T-helper 1 cell treated with Interleukin-12 subunit alpha and Interleukin-12 subunit beta and Interleukin-4 antibody, amounts not matched to agents 30 μg/mL and 1 μg/mL, for 36 hours (primary cell): ENCODE results near the gene CHST9.
"Not testable (repeated sequence)": the region's sequence is repeated elsewhere in the genome, so short reads cannot be mapped to it uniquely, and the experiment has no call there.

Experiments used
- H3K27ac Mint-ChIP-seq: one replicate; pipeline ENCODE4 v1.8.0; 2021; ENCODE audit warnings: mild to moderate bottlenecking, mixed read lengths
- H3K27me3 Mint-ChIP-seq: one replicate; pipeline ENCODE4 v1.8.0; 2021; ENCODE audit warnings: low read depth, mixed read lengths
- H3K36me3 Mint-ChIP-seq: one replicate; pipeline ENCODE4 v1.8.0; 2021; ENCODE audit warnings: low read depth, mixed read lengths
- H3K4me1 Mint-ChIP-seq: one replicate; pipeline ENCODE4 v1.8.0; 2021; ENCODE audit warnings: low read depth, mixed read lengths
- H3K4me3 Mint-ChIP-seq: one replicate; pipeline ENCODE4 v1.8.0; 2021; ENCODE audit warnings: mild to moderate bottlenecking, moderate library complexity, mixed read lengths
- H3K9me3 Mint-ChIP-seq: one replicate; pipeline ENCODE4 v1.8.0; 2021; ENCODE audit warnings: mixed read lengths

CHST9 gene

GRCh38 chr18:27093290-27093689, 91.8 kb downstream of the CHST9 start:
- H3K9me3 Mint-ChIP-seq, result peaks cover 24% of the 10 kb centered on the region
- not testable (repeated sequence) for H3K4me1 Mint-ChIP-seq, H3K36me3 Mint-ChIP-seq, H3K27me3 Mint-ChIP-seq, H3K4me3 Mint-ChIP-seq, H3K27ac Mint-ChIP-seq

DNA sequence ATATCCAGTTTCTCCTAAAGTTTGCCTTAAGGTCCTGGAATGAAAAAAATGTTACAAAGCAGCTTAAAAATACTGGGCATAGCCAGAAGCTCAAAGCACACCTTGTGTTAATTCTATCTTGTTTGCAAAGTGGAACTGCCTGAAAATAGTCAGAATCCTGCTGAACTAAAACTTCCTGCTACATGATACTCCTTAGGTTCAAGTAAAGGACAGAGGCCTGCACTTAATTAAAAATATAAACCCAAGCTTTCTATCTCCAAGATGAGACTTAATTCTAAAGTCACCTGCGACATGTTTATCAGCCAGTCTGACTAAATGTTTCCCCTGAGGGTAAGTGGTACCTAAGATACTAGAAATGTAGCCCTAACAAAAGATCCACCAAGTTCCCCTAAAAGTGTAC, 103.4 kb downstream of the CHST9 start:
- H3K4me1 Mint-ChIP-seq, result no peaks in the 10 kb centered on the region
- no peak overlapping the region for H3K4me3 Mint-ChIP-seq
- no peaks in the 10 kb centered on the region for H3K27me3 Mint-ChIP-seq
- peaks cover 1% of the 10 kb centered on the region for H3K9me3 Mint-ChIP-seq
- H3K27ac Mint-ChIP-seq, result no peak overlapping the region
- H3K36me3 Mint-ChIP-seq, result no peaks in the 10 kb centered on the region

GRCh38 chr18:27075828-27076227, 109.3 kb downstream of the CHST9 start:
- H3K27ac Mint-ChIP-seq, result no peak overlapping the region
- peaks cover 4% of the 10 kb centered on the region for H3K9me3 Mint-ChIP-seq
- H3K36me3 Mint-ChIP-seq, result no peaks in the 10 kb centered on the region
- H3K27me3 Mint-ChIP-seq, result no peaks in the 10 kb centered on the region
- no peaks in the 10 kb centered on the region for H3K4me1 Mint-ChIP-seq
- H3K4me3 Mint-ChIP-seq, result no peak overlapping the region

DNA sequence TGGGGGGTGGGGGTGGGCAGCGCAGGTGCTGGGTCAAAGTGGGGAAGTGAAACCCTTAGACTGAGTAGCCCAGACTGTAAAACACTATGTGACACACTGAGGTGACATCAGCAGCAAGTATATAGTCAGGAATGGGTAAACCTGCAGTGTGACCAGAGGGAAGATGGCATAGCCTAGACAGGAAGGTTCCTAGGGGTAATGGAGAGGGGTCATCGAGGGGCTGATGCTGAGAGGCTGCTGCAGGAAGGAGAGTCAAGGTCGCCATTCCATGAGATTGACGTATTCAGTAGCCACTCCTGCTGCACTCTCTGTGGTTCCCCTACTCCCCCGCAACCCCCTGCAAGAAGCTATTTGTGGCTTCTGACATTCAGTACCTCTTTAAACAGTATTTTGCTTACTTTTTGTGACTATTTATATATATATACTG, 111.7 kb downstream of the CHST9 start:
- Mint-ChIP-seq H3K9me3 (peaks cover 4% of the 10 kb centered on the region), H3K27ac (no peak overlapping the region), H3K4me3 (no peak overlapping the region), H3K4me1 (no peaks in the 10 kb centered on the region), H3K27me3 (no peaks in the 10 kb centered on the region), H3K36me3 (no peaks in the 10 kb centered on the region)

- H3K27me3 Mint-ChIP-seq, result no peaks in the 10 kb centered on the region
- no peaks in the 10 kb centered on the region for H3K4me1 Mint-ChIP-seq
- H3K4me3 Mint-ChIP-seq, result no peak overlapping the region
- no peaks in the 10 kb centered on the region for H3K9me3 Mint-ChIP-seq
- H3K36me3 Mint-ChIP-seq, result no peaks in the 10 kb centered on the region
- no peak overlapping the region for H3K27ac Mint-ChIP-seq
Measured at GRCh38 chr18:27064673-27065072, 120.4 kb downstream of the CHST9 start.

DNA sequence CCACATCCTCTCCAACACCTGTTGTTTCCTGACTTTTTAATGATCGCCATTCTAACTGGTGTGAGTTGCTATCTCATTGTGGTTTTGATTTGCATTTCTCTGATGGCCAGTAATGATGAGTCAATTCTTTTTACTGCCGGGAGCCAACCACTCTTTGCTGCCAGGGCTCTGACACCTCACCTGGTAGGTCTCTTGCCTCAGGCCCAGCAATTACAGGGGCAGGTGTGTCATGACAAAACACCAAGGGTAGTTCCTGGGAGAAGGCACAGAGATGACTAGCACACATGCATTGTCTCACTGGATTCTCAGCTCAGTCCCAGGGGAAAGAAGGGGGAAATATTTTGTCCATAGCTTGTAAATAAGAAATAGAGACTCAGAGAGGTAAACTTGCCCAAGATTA, 122.3 kb downstream of the CHST9 start:
- Mint-ChIP-seq H3K4me3 (no peak overlapping the region), H3K27ac (no peak overlapping the region), H3K27me3 (no peaks in the 10 kb centered on the region), H3K9me3 (no peaks in the 10 kb centered on the region), H3K4me1 (no peaks in the 10 kb centered on the region), H3K36me3 (no peaks in the 10 kb centered on the region)

- no peaks in the 10 kb centered on the region for H3K9me3 Mint-ChIP-seq
Measured at GRCh38 chr18:27061488-27062095, 123.5 kb downstream of the CHST9 start.

DNA sequence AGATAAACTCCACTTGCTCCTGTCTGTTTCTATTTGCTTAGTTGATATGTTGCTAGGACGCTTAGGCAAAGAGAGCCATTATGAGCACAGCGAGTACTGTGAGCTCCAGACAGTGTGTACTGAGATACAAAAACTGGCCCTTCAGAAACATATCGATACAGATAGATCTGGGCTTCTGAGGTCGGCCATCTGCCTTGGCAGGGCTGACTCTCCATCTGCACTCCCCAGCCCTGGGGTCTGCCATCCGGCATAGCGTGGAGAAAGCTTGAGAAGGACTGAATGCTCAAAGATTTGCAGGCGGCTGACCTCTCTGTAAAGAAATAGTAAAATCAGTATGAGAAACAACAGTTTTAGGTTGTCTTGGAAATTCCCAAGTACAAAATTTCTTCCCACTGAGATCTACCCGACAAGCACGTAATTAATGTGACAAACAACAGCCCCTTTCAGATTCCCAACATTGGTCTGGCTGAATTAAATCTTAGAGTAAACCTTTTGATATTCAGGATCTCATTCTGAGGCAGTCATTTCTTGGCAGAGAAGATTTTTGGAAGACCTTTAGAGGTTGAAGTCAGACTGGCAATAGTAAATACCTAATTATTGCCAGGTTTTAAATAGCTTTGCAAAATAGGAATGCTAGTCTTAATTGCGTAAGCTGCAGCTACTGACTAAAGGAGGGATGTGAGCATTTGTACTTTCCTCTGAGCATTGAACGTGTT, 127.4 kb downstream of the CHST9 start:
- no peak overlapping the region for H3K4me3 Mint-ChIP-seq
- H3K27ac Mint-ChIP-seq, result no peak overlapping the region
- no peaks in the 10 kb centered on the region for H3K36me3 Mint-ChIP-seq
- no peaks in the 10 kb centered on the region for H3K27me3 Mint-ChIP-seq
- no peaks in the 10 kb centered on the region for H3K9me3 Mint-ChIP-seq
- H3K4me1 Mint-ChIP-seq, result no peaks in the 10 kb centered on the region

More at GRCh38 chr18:27061488-27062095, 123.5 kb downstream of the CHST9 start:
- Mint-ChIP-seq H3K27ac (no peak overlapping the region), H3K4me3 (no peak overlapping the region), H3K27me3 (no peaks in the 10 kb centered on the region), H3K36me3 (no peaks in the 10 kb centered on the region), H3K4me1 (no peaks in the 10 kb centered on the region)

- H3K9me3 Mint-ChIP-seq, result no peaks in the 10 kb centered on the region
- H3K27ac Mint-ChIP-seq, result no peak overlapping the region
- H3K4me1 Mint-ChIP-seq, result no peaks in the 10 kb centered on the region
- no peaks in the 10 kb centered on the region for H3K27me3 Mint-ChIP-seq
- no peak overlapping the region for H3K4me3 Mint-ChIP-seq
- H3K36me3 Mint-ChIP-seq, result no peaks in the 10 kb centered on the region
Measured at GRCh38 chr18:27054926-27055325, 130.2 kb downstream of the CHST9 start.

- H3K36me3 Mint-ChIP-seq, result no peaks in the 10 kb centered on the region
- no peak overlapping the region for H3K27ac Mint-ChIP-seq
- peaks cover 3% of the 10 kb centered on the region for H3K9me3 Mint-ChIP-seq
- no peaks in the 10 kb centered on the region for H3K27me3 Mint-ChIP-seq
- H3K4me1 Mint-ChIP-seq, result no peaks in the 10 kb centered on the region
- H3K4me3 Mint-ChIP-seq, result no peak overlapping the region
Measured at GRCh38 chr18:27049969-27050368, 135.1 kb downstream of the CHST9 start.

DNA sequence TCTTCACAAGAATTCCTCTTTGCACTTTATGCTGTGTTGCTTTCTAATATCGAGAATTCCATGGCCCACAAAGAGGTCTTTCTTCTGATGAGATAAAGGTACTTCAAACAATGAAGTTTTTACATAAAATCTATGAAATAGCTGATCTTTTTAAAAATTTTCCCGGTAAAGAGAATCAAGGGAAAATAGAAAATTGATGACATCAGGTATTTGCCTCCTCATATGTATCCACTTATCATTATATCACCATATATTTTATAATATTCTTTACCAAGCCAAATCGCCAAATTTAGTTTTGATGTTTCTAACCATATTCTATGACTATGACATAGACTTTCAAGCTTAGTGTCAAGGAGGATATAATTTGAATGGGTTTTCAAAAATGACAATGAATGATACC, 139.8 kb downstream of the CHST9 start:
- Mint-ChIP-seq H3K27ac (no peak overlapping the region), H3K4me3 (no peak overlapping the region), H3K36me3 (no peaks in the 10 kb centered on the region), H3K4me1 (no peaks in the 10 kb centered on the region), H3K9me3 (peaks cover 3% of the 10 kb centered on the region), H3K27me3 (no peaks in the 10 kb centered on the region)

DNA sequence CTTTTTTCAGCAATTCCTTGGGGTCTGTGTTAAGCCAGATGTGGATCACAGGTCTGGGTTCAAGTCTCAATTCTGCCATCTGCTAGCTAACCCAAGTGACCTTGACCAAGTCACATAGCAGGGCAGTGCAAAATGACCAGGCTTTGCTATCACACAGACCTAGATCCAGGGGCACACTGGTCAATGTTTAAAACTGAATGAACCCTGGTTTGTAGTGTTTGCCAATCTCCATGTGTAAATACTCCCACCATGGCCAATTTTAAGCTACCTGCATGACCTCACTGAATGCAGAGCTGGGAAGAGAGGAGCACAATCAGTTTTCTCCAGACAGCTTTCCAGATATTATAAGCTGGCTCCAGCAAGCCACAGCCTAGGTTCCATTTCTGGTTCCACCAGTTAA, 142.9 kb downstream of the CHST9 start:
- Mint-ChIP-seq H3K27ac (no peak overlapping the region), H3K36me3 (no peaks in the 10 kb centered on the region), H3K4me3 (no peak overlapping the region), H3K9me3 (no peaks in the 10 kb centered on the region), H3K4me1 (no peaks in the 10 kb centered on the region), H3K27me3 (no peaks in the 10 kb centered on the region)

- Mint-ChIP-seq H3K9me3 (no peaks in the 10 kb centered on the region), H3K4me3 (no peak overlapping the region), H3K36me3 (no peaks in the 10 kb centered on the region), H3K27me3 (no peaks in the 10 kb centered on the region), H3K4me1 (no peaks in the 10 kb centered on the region), H3K27ac (no peak overlapping the region)
Measured at GRCh38 chr18:27040796-27041195, 144.3 kb downstream of the CHST9 start.

GRCh38 chr18:27033722-27034121, 151.4 kb downstream of the CHST9 start:
- Mint-ChIP-seq H3K9me3 (no peaks in the 10 kb centered on the region), H3K4me1 (no peaks in the 10 kb centered on the region), H3K36me3 (no peaks in the 10 kb centered on the region), H3K27me3 (no peaks in the 10 kb centered on the region), H3K4me3 (no peak overlapping the region), H3K27ac (no peak overlapping the region)

DNA sequence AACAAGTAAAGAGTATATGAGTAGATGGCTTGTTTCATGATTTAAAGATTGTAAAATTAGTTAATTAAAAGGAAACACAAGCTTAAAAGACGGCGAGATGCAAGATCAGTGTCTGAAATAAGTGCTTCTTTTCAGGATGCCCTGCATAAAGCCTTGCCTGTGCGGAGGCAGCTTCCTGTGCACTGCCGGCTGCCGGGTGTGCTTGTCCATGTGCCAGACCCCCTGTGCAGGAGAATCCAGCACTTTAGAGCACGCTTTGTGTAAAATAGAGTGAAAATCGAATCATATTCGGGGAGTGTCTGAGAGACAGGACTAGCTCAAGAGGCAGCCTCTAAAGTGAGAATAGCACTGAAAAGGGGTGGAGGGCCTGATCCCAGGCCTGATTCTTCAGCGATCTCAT, 154.7 kb downstream of the CHST9 start:
- no peaks in the 10 kb centered on the region for H3K9me3 Mint-ChIP-seq
- no peaks in the 10 kb centered on the region for H3K27me3 Mint-ChIP-seq
- no peaks in the 10 kb centered on the region for H3K36me3 Mint-ChIP-seq
- no peaks in the 10 kb centered on the region for H3K4me1 Mint-ChIP-seq
- no peak overlapping the region for H3K4me3 Mint-ChIP-seq
- no peak overlapping the region for H3K27ac Mint-ChIP-seq
